Cardiac muscle cell (in vitro differentiated cells and primary cell): ENCODE data around the gene MYOF. TPM values are rescaled to one million over a fixed set of nuclear protein-coding genes. Genes with fewer than 3 reads are reported as not detected.

Experiments used
- DNase-seq, 2 donors: peaks; one replicate each; pipeline versions ENCODE4 v3.0.0 to v3.0.0-alpha.2; 2010 to 2017; ENCODE audit warnings: low read depth in 1 of 2, low spot score in 1 of 2
- H3K27ac ChIP-seq: fragments of 200-600 bp; sonication (generic); 2 replicates; pipeline ENCODE4 v1.5.1; 2016
- H3K27me3 ChIP-seq: fragments of 200-600 bp; sonication (generic); 2 replicates; pipeline ENCODE4 v1.6.0; 2016; ENCODE audit warnings: control low read depth
- H3K36me3 ChIP-seq: fragments of 200-600 bp; sonication (generic); 2 replicates; pipeline ENCODE4 v1.5.1; 2016; ENCODE audit warnings: control low read depth
- H3K4me1 ChIP-seq: fragments of 200-600 bp; sonication (generic); 2 replicates; pipeline ENCODE4 v1.8.1; 2017; ENCODE audit warnings: low read depth, mild to moderate bottlenecking, mixed run types
- H3K4me3 ChIP-seq: fragments of 200-600 bp; sonication (generic); 2 replicates; pipeline ENCODE4 v1.5.1; 2016; ENCODE audit warnings: mild to moderate bottlenecking
- H3K9me3 ChIP-seq: fragments of 200-600 bp; sonication (generic); 2 replicates; pipeline ENCODE4 v1.5.1; 2017; ENCODE audit warnings: low read depth, mild to moderate bottlenecking, control low read depth
- polyA plus RNA-seq: library from polyadenylated mRNA; unstranded; fragments of >200 nt; fragmentation: Nextera tagmentation; extraction: Ambion mirVana; gene quantifications from 2 replicates; pipeline ENCODE4 v1.2.1, GENCODE V29; 2016
- total RNA-seq: library from RNA; depleted of rRNA; stranded (reverse); fragments of >200 nt; gene quantifications from 2 replicates; pipeline ENCODE4 v1.2.3, GENCODE V29; 2016
- TF ChIP-seq, protein P1 (sequence below): IDR thresholded peaks from 2 replicates; pipeline ENCODE4 v1.5.1; 2012; ENCODE audit warnings: low read depth, mild to moderate bottlenecking, low read length

The MYOF gene
- total and polyA plus RNA-seq, 2 experiments from 2014 or later: 13.4 to 22.4 TPM

DNA sequence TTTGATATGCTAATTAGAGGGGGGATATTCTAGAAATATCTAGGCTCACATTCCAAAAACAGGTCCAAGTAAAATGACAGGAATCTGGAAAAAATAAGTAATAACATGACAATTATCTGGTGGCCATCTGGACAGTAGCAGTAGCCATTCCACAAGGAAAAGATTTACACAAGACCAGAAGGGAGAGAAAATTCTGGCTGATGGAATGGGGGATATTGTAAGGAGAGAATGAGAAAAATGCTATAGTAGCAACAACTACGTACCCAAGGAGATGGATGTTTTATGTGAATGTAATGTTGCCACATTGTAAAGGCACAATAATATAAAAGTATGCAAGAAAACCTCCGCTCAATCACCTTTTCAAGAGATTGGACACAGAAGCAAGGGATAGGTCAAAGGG lies 5.4 kb downstream of the MYOF start:
- Histone ChIP-seq H3K36me3 (no peaks in the 10 kb centered on the region), H3K27me3 (no peaks in the 10 kb centered on the region), H3K4me3 (no peak overlapping the region), H3K9me3 (no peaks in the 10 kb centered on the region), H3K27ac (no peak overlapping the region), H3K4me1 (peaks cover 6% of the 10 kb centered on the region)
- DNase-seq: no peak
- TF ChIP-seq, protein P1, sequence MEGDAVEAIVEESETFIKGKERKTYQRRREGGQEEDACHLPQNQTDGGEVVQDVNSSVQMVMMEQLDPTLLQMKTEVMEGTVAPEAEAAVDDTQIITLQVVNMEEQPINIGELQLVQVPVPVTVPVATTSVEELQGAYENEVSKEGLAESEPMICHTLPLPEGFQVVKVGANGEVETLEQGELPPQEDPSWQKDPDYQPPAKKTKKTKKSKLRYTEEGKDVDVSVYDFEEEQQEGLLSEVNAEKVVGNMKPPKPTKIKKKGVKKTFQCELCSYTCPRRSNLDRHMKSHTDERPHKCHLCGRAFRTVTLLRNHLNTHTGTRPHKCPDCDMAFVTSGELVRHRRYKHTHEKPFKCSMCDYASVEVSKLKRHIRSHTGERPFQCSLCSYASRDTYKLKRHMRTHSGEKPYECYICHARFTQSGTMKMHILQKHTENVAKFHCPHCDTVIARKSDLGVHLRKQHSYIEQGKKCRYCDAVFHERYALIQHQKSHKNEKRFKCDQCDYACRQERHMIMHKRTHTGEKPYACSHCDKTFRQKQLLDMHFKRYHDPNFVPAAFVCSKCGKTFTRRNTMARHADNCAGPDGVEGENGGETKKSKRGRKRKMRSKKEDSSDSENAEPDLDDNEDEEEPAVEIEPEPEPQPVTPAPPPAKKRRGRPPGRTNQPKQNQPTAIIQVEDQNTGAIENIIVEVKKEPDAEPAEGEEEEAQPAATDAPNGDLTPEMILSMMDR: no peak

DNA sequence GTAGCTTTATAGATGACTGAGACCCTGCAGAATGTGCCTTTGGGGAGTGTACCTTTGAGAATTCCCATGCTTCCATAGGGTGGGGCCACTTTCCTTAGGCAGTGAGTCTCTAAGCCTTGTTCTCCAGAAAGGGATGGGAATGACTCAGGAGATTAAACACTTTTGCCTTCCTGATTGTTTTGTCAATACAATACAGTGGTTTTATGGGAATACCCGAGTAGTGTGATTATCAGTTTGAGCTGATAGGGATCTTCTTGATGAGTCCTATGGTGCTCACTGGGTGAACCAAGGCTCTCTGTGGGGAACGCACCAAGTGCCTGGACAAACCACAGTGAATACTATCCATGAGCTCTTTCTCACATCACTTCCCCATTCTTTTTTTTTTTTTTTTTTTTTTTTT lies 6.3 kb downstream of the MYOF start:
- no peaks in the 10 kb centered on the region for H3K27me3 ChIP-seq
- DNase-seq: no peak
- H3K27ac ChIP-seq: no peak overlapping the region
- TF ChIP-seq, protein P1: no peak
- H3K4me1 ChIP-seq: peaks cover 6% of the 10 kb centered on the region
- no peaks in the 10 kb centered on the region for H3K36me3 ChIP-seq
- no peaks in the 10 kb centered on the region for H3K9me3 ChIP-seq
- H3K4me3 ChIP-seq: no peak overlapping the region

DNA sequence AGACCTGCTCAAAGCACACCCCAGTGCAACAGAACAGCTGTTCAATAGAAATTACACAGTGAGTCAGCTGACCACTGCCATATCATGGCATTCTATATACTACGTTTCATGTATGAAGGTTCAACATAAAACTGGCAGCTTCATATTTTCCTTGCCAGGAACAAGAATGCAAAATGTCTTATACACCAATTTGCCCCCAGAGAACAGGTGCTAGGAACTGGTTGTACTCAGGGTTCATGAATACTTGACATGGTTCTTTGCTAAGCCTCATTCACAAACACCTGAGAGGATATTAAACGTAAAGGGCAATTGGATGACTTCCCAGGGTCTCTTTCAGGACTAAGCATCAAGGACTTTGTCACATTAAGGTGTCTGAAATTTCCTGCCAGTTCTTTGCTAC lies 6.9 kb downstream of the MYOF start:
- H3K9me3 ChIP-seq: no peaks in the 10 kb centered on the region
- no peaks in the 10 kb centered on the region for H3K27me3 ChIP-seq
- no peak overlapping the region for H3K27ac ChIP-seq
- DNase-seq: no peak
- no peak overlapping the region for H3K4me3 ChIP-seq
- H3K36me3 ChIP-seq: no peaks in the 10 kb centered on the region
- peaks cover 6% of the 10 kb centered on the region for H3K4me1 ChIP-seq
- TF ChIP-seq, protein P1: no peak

DNA sequence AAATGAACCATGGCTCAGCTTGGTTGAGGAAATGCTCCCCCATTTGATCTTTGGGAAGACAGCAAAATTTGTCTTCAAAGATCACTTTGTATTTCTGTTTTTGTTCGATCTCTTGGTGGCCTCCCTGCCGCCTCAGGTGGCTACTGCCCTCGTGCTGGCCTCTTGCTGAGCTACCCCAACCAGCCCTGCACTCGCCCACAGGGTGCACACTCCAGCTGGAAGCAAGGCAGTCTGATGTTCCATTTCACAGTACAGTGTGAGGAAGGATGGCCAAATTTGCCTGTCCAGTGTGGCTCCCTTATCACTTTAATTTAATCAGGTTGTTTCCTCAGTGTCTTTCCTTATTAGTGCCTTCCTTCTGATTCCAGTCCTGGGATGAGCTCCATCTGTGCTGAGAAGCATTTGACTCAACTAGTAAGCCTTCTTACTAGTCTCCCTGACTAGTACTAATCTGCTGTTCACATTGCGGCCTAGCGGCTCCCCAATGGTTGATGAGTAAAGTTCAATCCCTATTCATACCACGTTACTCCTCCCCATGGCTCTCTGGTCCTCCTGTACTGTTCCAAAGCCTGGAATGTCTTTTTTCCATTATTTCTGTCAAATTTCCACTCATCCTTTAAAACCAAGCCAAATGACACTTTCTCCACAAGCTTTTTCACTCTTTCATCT lies 8.2 kb downstream of the MYOF start:
- Histone ChIP-seq H3K36me3 (no peaks in the 10 kb centered on the region), H3K27me3 (no peaks in the 10 kb centered on the region), H3K4me1 (peaks cover 3% of the 10 kb centered on the region), H3K9me3 (no peaks in the 10 kb centered on the region), H3K27ac (no peak overlapping the region), H3K4me3 (no peak overlapping the region)
- TF ChIP-seq, protein P1: no peak
- no peak for DNase-seq

DNA sequence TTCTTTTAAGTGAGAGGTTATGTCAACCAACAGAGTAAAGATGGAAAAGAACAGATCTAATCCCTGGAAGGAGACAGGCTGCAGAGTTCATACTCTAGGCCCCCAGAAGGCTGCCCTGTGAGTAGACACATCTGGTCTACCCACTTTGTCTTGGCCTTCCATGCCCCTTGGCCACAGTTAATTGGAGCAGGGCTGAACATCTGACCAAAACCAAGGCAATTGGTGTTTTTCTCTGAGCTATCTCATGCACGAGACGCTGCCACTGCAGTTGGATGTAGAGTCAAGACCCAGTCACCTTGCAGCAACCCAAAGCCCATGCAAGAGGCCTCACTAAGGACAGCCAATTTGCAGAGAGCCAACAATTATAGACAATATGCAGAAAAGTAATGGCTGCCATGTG lies 9.0 kb downstream of the MYOF start:
- H3K4me3 ChIP-seq: no peak overlapping the region
- no peaks in the 10 kb centered on the region for H3K36me3 ChIP-seq
- TF ChIP-seq, protein P1: no peak
- no peak overlapping the region for H3K27ac ChIP-seq
- no peaks in the 10 kb centered on the region for H3K9me3 ChIP-seq
- peaks cover 3% of the 10 kb centered on the region for H3K4me1 ChIP-seq
- DNase-seq: no peak
- H3K27me3 ChIP-seq: no peaks in the 10 kb centered on the region
